HepG2 (cell line): ENCODE measurements around the gene PPP1R1B. TPM values are rescaled to one million over a fixed set of nuclear protein-coding genes. Genes with fewer than 3 reads are reported as not detected.

Source experiments
- ATAC-seq: fragments of 200-7000 bp; cut with Tn5 transposase; 3 replicates; pipeline ENCODE4 v1.9.1; 2020; ENCODE audit warnings: mild to moderate bottlenecking, moderate library complexity
- BruUV-seq: library from RNA; stranded (reverse); fragments of 400-500 nt; replicated peaks from 2 replicates; lab custom pipeline; 2021; lab: Mats Ljungman, UMichigan
- CTCF ChIA-PET: fragments of 300-600 bp; formaldehyde crosslinking; extraction: SDS; loops from one replicate; lab custom pipeline; 2021; ENCODE audit warnings: low total read pairs, inconsistent platforms, low intra/inter-chr PET ratio; lab: Yijun Ruan, JAX
- POLR2A ChIA-PET: fragments of 350-600 bp; sonication (Branson Sonifier 250); formaldehyde crosslinking; loops from one replicate; lab custom pipeline; 2020; ENCODE audit warnings: antibody characterized with exemption, inconsistent platforms; lab: Yijun Ruan, JAX
- DNase-seq: peaks from one replicate; pipeline ENCODE4 v3.0.0-alpha.2; 2015; ENCODE audit warnings: low spot score
- FAIRE-seq: peaks from 3 replicates; lab custom pipeline; 2011; peaks lifted over from hg19 to GRCh38; lab: Jason Lieb, UNC
- H2AFZ ChIP-seq: one replicate; pipeline ENCODE4 v1.6.1; 2011; ENCODE audit warnings: low read length, inconsistent platforms
- H3K27ac ChIP-seq: fragments of 300-600 bp; 3 replicates; pipeline ENCODE4 v1.8.0; 2011; ENCODE audit warnings: mixed run types, mild to moderate bottlenecking, mixed read lengths, low read length, inconsistent platforms; ENCODE audit not compliant: insufficient read depth; ENCODE audit errors: extremely low read length
- H3K27me3 ChIP-seq, 2 experiments: fragments of 200-600 bp in 1 of 2; 2 replicates in 1 of 2; 3 replicates in 1 of 2; pipeline versions ENCODE4 v1.6.0 to v1.8.0; 2011; ENCODE audit warnings: low read length in 2 of 2, mild to moderate bottlenecking in 2 of 2, moderate library complexity in 2 of 2, inconsistent platforms in 1 of 2; ENCODE audit not compliant: insufficient read depth in 2 of 2, control insufficient read depth in 1 of 2
- H3K36me3 ChIP-seq, 2 experiments: fragments of 200-600 bp in 1 of 2; replicated peaks in 1 of 2; 2 replicates in 1 of 2; 3 replicates in 1 of 2; pipeline versions ENCODE4 v1.5.1 to v1.8.0; 2011; ENCODE audit warnings: low read length in 2 of 2, inconsistent platforms in 1 of 2; ENCODE audit not compliant: insufficient read depth in 2 of 2, control insufficient read depth in 1 of 2
- H3K4me1 ChIP-seq: 2 replicates; pipeline ENCODE4 v1.5.1; 2012; ENCODE audit warnings: low read length, inconsistent platforms; ENCODE audit not compliant: insufficient read depth
- H3K4me2 ChIP-seq: 2 replicates; pipeline ENCODE4 v1.6.0; 2011; ENCODE audit warnings: low read depth, low read length, inconsistent platforms
- H3K4me3 ChIP-seq, 3 experiments: fragments of 200-600 bp in 1 of 3; sonication (generic), shearing (Covaris generic) in 1 of 3; replicated peaks in 1 of 3; 2 replicates each; pipeline ENCODE4 v1.5.1; 2011 to 2016; ENCODE audit warnings: low read length in 3 of 3, inconsistent platforms in 2 of 3, low read depth in 2 of 3, mild to moderate bottlenecking in 2 of 3, control low read depth in 1 of 3, mixed read lengths in 1 of 3; ENCODE audit not compliant: insufficient read depth in 1 of 3
- H3K79me2 ChIP-seq: one replicate; pipeline ENCODE4 v1.6.1; 2011; ENCODE audit warnings: low read length, inconsistent platforms; ENCODE audit not compliant: insufficient read depth
- H3K9ac ChIP-seq: 2 replicates; pipeline ENCODE4 v1.6.0; 2011; ENCODE audit warnings: mild to moderate bottlenecking, low read depth, low read length, inconsistent platforms; ENCODE audit not compliant: insufficient read depth
- H3K9me3 ChIP-seq: 2 replicates; pipeline ENCODE4 v1.5.1; 2012; ENCODE audit warnings: mild to moderate bottlenecking, low read length
- H4K20me1 ChIP-seq: 2 replicates; pipeline ENCODE4 v1.6.0; 2011; ENCODE audit warnings: inconsistent platforms, mild to moderate bottlenecking, low read length, moderate library complexity; ENCODE audit not compliant: insufficient read depth
- GZF1 ChIP-seq: sonication (generic); formaldehyde crosslinking; IDR thresholded peaks from 2 replicates; pipeline ENCODE4 v1.5.1; 2020; ENCODE audit warnings: mild to moderate bottlenecking, missing genetic modification reagents
- ZNF629 ChIP-seq: sonication (generic); formaldehyde crosslinking; conservative IDR thresholded peaks from 2 replicates; pipeline ENCODE4 v1.5.0; 2020; ENCODE audit warnings: missing genetic modification reagents
- WGBS: methylation state at CpG from one replicate; pipeline ENCODE4 v1.1.6; 2017; ENCODE audit warnings: low lambda C conversion rate; 5-methylcytosine and 5-hydroxymethylcytosine counted together
- in situ Hi-C: cut with HindIII; loops from 2 replicates; pipeline ENCODE4 v1.10.0; 2017; ENCODE audit warnings: low pct_unique_long_range_greater_than_20kb; ENCODE audit not compliant: extremely low pct_ligation_motif_present
- intact Hi-C: fragments of 100-400 bp; cut with micrococcal nuclease; formaldehyde crosslinking; loops from one replicate; pipeline ENCODE4 v1.10.0; 2022; ENCODE audit not compliant: unreplicated experiment
- polyA plus RNA-seq, 8 experiments: library from polyadenylated mRNA; depleted of rRNA in 3 of 8; stranded (reverse) in 7 of 8; unstranded in 1 of 8; fragments of >200 nt; fragmentation: Illumina TruSeq in 4 of 8; extraction: Trizol in 4 of 8; gene quantifications; 2 replicates each; pipeline versions ENCODE4 v1.2.1 to v1.2.3, GENCODE V29; 2011 to 2016; ENCODE audit warnings: low read depth in 4 of 8, missing spikeins in 1 of 8, mixed read lengths in 1 of 8; ENCODE audit not compliant: insufficient read depth in 1 of 8
- total RNA-seq, 5 experiments: library from RNA; depleted of rRNA; stranded (reverse); fragments of >200 nt; fragmentation: Illumina TruSeq; extraction: Trizol; gene quantifications; 2 replicates each; pipeline ENCODE4 v1.2.3, GENCODE V29; 2016; ENCODE audit warnings: low read depth in 1 of 5
- TF ChIP-seq, protein P1 (sequence below): sonication (generic); formaldehyde crosslinking; IDR thresholded peaks from 2 replicates; pipeline ENCODE4 v1.4.0; 2020; ENCODE audit warnings: mild to moderate bottlenecking, low read depth, missing genetic modification reagents

Gene PPP1R1B
- total and polyA plus RNA-seq, 2 of the 13 experiments (the other 11 are each of a cell fraction or from before 2014, with no cell fraction given) = 0.08 TPM; not detected in 1

DNA sequence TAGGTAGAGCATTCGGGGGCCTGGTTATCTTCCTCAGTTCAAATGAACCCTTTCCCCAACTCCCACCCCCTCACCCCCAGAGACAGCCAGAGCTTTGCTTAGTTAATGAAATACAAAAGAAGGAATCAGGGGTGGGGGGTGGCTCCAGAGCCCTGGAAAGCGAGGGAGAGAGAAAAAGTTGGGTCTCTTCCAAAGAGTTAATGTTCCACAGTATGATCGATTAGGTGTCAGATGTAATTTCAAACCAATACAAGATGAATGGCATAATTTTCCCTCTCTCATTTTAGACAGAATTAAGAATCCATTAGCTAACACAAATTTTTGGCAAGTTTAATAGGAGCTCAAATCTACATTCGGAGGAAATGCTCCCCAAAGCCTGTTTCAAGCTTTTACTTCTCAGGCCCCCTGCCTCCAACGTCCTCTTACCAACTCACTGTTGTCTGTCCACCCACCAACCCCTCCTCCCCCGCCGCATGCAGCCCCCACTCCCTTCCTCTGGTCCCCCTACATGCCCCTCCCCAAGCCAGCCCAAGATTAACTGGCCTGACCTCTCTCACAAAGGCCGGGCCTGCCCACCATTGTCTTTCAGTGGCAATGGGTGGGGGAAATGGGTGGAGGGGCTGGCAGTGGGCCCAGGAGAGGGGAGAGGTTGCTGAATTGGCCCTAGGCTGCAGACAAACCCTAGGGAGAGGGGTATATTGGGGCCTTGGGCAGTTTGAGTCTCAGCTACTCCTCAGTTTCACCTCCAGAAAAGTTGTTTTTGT, 47.3 kb upstream of the PPP1R1B start:
- Histone ChIP-seq H3K36me3 (no peaks in the 10 kb centered on the region), H3K27ac (no peak overlapping the region), H3K9me3 (no peaks in the 10 kb centered on the region), H3K27me3 (peaks cover 7 to 33% of the 10 kb centered on the region in 2 experiments; a peak in 3 of 5 replicates), H3K4me2 (no peak overlapping the region), H3K79me2 (no peaks in the 10 kb centered on the region), H2AFZ (no peak overlapping the region), H4K20me1 (0 out of 2 replicates have a peak, but pooled peaks cover 3% of the 10 kb centered on the region)
- CTCF ChIA-PET = no interaction called here
- DNase-seq (no peak), ATAC-seq (no peak)
- intact Hi-C loops (no loop called here), in situ Hi-C loops (no loop called here)
- POLR2A ChIA-PET = no interaction called here
- TF ChIP-seq GZF1 (CRISPR knock-in tag) = no peak
- TF ChIP-seq, all 625 proteins: peak for 0
- H3K4me3 ChIP-seq = no peak overlapping the region
- BruUV-seq = no TSS peak
- WGBS = 6% methylated on average over 8 of the region's 8 CpGs
- peaks cover 9% of the 10 kb centered on the region; the same call in 1 of the 2 replicates for H3K4me1 ChIP-seq
- H3K9ac ChIP-seq = no peak overlapping the region
- FAIRE-seq = no peak

DNA sequence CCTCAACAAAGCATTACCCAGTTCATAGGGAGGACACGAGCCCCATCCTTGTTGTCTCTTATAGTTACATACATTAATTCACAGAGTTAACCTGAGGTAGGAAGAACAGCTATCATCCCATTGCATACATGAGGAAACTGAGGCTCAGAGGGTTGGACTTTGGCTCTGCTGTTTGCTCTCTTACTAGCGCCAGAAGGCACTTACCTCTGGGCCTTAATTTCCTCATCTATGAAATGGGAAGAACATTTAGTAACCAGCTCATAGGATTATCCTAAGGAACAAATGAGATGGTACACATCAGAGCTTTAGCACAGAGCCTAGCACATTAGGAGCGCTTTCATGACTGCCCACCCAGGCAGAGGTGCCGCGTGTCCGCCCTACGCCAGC, 46.7 kb upstream of the PPP1R1B start:
- FAIRE-seq = no peak

More for the DNA sequence above, 46.7 kb upstream of the PPP1R1B start:
- Histone ChIP-seq H3K9me3 (no peaks in the 10 kb centered on the region), H3K4me3 (no peak overlapping the region)
- in situ Hi-C loops = no loop called here
- peak; percentile 72 for TF ChIP-seq ZNF629 (CRISPR knock-in tag)
- TF ChIP-seq, protein P1, sequence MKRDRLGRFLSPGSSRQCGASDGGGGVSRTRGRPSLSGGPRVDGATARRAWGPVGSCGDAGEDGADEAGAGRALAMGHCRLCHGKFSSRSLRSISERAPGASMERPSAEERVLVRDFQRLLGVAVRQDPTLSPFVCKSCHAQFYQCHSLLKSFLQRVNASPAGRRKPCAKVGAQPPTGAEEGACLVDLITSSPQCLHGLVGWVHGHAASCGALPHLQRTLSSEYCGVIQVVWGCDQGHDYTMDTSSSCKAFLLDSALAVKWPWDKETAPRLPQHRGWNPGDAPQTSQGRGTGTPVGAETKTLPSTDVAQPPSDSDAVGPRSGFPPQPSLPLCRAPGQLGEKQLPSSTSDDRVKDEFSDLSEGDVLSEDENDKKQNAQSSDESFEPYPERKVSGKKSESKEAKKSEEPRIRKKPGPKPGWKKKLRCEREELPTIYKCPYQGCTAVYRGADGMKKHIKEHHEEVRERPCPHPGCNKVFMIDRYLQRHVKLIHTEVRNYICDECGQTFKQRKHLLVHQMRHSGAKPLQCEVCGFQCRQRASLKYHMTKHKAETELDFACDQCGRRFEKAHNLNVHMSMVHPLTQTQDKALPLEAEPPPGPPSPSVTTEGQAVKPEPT (CRISPR knock-in tag) = no peak
- TF ChIP-seq, all 625 proteins: peak for 1
- Histone ChIP-seq H3K4me2 (no peak overlapping the region), H3K27ac (no peak overlapping the region), H2AFZ (no peak overlapping the region), H3K4me1 (peaks cover 5% of the 10 kb centered on the region; the same call in 1 of the 2 replicates), H4K20me1 (0 out of 2 replicates have a peak, but pooled peaks cover 3% of the 10 kb centered on the region), H3K79me2 (no peaks in the 10 kb centered on the region), H3K9ac (no peak overlapping the region), H3K27me3 (peaks cover 7 to 29% of the 10 kb centered on the region in 2 experiments; a peak in 3 of 5 replicates), H3K36me3 (no peaks in the 10 kb centered on the region)
- 68% methylated on average over 7 of the region's 7 CpGs for WGBS
- ATAC-seq (no peak), DNase-seq (no peak)
- intact Hi-C loops = no loop called here
- POLR2A ChIA-PET = no interaction called here
- CTCF ChIA-PET = no interaction called here
- BruUV-seq = no TSS peak
